Measurements from ENCODE around the gene RAB37. TPM values are rescaled to one million over a fixed set of nuclear protein-coding genes. Genes with fewer than 3 reads are reported as not detected.

The RAB37 gene, protein sequence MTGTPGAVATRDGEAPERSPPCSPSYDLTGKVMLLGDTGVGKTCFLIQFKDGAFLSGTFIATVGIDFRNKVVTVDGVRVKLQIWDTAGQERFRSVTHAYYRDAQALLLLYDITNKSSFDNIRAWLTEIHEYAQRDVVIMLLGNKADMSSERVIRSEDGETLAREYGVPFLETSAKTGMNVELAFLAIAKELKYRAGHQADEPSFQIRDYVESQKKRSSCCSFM
- 0.08 and 0.16 TPM in 2 replicates for polyA plus RNA-seq (2014; cell fraction: cytosol; rRNA removed)
- polyA plus RNA-seq (2014; cell fraction: nucleus; rRNA removed): 0.30 TPM in 2 replicates

DNA sequence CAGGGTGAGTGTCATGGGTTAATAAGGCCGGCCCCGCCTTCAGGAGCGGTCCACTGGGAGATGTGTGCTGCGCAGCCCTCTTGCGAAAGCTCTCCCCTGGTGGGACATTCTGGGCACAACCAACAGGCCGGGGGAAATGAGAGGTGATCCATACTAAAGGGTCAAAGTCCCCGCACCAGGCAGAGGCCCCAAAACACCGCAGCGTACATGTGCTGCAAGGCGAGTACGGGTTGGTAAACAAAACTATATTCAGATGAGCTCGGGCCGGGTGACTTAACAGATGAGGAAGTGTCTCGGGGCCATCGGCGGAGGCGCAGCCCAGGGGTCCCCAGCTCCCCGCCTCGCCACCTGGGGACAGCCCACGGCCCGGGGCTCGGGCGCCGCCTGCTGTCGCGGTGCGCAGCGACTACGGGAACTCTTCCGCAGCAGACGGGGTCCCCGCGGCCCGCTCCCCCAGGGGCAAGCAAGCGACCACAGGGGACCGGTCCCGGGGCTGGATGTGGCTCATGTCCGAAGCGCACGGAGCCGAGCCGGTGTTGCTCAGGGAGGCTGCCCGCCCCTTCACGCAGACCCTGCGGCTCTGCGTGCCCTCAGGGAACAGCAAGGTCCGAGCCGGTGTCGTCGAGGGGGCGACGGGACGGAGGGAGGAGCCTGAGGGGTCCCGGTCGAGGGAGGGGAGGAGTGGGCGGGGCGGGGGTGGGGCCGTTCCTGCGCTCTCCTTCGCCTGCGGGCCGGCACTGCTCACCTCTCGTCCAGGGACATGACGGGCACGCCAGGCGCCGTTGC lies at the start of gene RAB37:
TSS of gene RAB37 (plus strand) at position 744 of the 786 bp plus-strand sequence. CDS start at position 761, 17 bp downstream.
- no peak for DNase-seq (ENCODE audit: low spot score)

DNA sequence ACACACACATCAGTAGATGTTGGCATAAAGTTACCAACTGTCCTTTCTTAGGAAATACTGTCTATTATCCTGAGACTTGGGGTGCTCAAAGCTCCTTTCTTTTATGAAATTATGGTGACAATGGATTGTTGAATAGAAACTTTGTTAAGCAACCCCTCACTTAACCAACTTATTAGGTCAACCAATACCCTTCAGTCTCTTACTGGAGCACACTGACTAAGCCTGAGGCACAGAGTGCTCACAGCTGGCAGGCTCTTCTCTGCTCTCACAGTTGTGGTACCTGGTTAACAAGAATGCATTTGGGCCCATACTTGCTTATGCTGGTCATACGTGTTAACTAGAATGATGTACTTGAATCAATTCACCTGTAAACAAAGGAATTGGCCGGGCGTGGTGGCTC lies 49.2 kb upstream of the RAB37 start:
- no peak for DNase-seq (ENCODE audit: low spot score)

DNA sequence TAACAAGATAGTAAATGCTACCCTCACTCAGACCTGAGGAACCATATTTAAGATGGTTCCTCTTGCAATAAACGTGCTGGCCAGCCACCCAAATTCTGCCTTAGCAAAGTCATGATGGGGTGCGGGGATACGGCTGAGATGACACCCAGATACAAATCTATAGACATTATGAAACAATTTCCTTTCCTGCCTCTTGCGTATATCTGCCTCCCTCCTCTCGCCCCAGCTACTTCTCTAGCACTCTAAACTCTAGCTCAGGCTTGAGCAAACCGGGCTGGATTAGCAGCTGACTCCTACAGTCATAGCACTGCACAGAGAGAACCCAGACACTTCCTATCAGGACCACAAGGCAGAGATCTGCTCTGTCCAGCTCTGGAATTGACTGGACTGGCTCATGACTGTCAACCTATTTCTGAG lies 46.6 kb upstream of the RAB37 start:
- DNase-seq (ENCODE audit: low spot score): no peak

DNA sequence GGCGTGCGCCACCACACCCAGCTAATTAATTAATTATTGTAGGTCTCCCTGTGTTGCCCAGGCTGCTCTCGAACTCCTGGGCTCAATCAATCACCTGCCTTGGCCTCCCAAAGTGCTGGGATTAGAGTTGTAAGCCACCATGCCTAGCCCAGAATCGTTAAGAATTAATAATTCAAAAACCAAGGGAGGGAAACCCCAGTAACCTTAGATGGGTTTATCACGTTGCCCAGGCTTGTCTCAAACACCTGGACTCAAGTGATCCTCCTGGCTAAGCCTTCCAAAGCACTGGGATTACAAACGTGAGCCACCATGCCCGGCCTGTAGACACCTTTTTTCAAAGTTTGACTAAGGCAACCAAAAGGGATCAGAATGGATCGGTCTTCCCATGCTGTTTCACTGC lies 45.9 kb upstream of the RAB37 start:
- DNase-seq (ENCODE audit: low spot score): no peak

DNA sequence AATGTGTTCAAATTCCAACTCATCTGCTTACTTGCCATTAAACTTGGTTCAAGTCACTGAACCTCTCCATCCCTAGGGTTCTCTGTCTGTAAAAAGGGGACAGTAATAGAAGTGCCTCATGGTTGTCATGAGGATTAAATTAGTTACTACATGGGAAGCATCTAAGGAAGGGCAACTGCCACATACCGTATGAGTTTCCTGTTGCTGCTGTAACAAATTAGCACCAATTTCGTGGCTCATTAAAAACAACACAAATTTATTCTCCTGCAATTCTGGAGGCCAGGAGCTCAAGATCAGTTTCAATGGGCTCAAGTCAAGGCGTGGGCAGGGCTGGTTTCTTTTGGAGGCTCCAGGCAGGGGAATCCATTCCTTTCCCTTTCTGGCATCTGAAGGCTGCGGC lies 43.0 kb upstream of the RAB37 start:
- no peak for DNase-seq (ENCODE audit: low spot score)

DNA sequence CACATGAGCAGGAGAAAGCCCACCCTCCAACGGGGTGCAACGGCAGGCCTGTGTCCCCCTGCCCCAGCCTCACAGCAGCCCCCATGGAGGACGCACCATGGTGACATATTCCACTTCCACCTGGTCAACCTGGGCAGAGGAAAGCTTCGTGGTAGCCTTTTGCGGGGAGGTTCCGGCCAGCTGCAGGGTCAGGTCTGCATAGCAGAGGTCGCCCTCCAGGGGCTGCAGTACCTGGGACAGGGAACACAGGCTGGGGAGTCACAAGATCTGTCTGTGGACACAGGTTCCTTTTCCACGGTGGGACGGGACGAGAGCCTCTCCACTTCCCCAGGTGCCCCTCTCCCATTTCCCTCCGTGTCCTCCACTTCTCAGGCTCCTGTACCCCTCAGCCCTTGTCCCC lies 41.4 kb upstream of the RAB37 start:
- DNase-seq (ENCODE audit: low spot score): no peak

DNA sequence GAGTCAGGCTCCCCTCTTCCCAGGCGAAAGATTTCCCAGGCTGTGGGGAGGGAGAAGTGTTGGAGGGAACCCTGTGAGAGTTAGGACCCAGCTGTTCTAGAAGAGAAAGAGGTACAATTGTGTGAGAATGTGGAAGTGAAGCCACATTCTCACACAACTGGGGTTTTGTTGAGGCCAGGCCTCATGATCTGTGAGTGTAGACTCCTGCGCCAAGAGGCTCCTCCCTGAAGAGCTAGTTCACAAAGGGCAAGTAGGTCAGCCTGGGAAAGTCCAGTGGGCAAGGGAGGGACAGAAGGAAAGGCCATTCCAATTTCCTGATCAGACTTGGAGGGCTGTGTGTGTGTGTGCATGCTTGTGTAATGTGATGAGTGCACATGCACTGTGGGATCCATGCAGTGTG lies 39.5 kb upstream of the RAB37 start:
- no peak for DNase-seq (ENCODE audit: low spot score)

DNA sequence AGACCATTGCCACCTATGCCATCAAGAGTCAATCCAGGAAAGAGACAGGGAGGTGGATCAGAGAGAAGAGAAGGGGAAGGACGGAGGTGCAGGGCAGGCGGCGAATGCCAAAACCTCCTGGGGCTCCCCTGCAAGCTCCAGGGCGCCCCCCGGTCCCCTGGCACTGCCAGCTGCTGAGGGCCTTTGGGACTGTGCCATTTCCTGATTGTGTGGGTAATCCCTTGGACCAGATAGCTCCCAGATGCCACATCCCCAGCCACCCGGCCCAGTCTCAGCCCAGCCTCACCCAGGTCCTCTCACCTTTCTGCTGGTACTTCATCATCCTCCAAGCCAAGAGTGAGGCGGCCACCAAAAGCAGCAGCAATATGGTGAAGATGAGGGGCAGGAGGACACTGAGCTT lies 39.0 kb upstream of the RAB37 start:
- DNase-seq (ENCODE audit: low spot score): no peak

DNA sequence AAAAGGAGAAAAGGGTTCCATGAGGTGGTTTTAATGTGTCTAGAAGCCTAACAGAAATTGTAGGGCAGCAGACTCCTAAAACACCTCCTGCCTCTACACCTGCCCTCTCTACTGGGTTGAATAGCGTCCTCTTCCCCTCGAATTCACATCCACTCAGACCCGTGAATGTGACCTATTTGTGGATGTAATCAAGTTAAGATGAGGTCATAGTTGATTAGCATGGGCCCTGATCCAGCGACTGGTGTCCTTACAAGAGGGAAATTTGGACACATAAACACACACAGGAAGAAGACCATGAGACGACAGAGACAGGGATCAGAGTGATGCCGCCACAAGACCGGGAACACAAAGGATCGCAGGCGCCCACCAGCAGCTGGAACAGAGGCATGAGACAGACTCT lies 37.8 kb upstream of the RAB37 start:
- no peak for DNase-seq (ENCODE audit: low spot score)

DNA sequence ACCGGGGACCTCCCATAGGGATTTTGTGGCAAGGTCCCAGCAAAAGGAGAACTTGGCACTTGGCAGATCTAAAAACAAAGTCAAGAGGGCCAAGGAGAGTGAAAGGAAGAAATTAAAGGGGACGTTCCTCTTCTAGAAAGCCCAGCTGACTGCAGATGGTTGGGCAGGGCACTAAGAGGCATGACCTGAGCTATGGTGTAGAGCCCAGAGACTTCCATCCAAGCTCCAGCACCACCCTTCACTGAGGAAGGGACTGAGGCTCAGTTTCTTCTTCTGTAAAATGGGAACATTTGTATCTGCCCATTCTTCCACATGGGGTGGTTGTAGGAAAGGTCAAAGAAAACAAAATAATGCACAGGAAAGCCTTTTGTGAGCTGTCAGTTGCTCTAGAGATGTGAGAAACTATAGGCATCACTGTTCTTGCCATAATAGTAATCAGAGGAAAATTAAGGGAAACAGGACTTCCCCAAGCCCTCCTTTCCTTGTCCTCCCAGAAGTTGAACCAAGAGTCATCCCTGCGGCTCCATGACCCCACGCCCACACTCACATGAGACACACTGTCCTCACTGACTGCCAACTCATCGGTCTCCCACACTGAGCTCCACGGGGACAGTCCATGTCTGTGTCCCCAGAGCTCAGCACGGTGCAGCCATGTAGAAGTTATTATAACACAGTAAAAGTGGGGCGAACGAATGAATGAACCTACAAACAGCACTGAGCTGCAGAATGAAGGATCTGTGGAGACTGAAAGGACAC lies 34.8 kb upstream of the RAB37 start:
- no peak for DNase-seq (ENCODE audit: low spot score)

DNA sequence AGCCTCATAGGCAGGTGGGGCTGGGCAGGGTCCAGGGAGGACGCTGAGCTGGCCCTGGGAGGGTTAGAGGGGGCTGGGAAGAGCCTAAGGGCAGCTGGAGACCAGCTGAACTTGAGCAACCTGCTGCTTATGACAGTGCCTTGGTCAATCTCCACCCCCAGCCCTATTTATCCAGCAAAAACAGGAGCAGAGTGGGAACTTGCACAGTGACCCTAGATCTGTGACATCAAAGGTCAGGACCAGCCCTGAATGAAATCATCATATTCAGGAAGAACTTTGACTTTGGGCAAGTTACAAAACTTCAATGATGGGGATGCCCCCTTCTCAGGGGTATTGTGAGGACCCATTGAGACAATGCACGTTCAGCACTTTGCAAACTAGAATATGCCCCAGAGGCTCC lies 33.7 kb upstream of the RAB37 start:
- DNase-seq (ENCODE audit: low spot score): no peak

DNA sequence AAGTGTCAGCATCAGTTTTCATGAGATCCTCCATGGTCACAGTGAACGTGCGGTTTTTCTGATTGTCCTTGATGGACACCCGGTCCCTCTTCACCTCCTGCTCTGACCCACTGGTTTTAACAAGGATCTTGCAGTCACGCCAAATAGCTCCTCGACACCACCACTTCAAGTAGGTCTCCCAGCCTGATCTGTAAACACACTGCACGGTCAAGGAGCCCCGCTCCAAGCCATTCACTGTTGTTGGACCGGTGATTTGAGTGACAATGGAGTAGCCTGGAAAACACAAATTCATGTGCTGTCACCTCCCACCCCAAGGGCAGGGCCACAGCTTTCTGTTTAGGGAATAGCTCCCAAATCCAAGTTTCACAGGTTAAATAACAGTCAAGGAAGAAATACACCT lies 32.5 kb upstream of the RAB37 start:
- DNase-seq (ENCODE audit: low spot score): no peak

DNA sequence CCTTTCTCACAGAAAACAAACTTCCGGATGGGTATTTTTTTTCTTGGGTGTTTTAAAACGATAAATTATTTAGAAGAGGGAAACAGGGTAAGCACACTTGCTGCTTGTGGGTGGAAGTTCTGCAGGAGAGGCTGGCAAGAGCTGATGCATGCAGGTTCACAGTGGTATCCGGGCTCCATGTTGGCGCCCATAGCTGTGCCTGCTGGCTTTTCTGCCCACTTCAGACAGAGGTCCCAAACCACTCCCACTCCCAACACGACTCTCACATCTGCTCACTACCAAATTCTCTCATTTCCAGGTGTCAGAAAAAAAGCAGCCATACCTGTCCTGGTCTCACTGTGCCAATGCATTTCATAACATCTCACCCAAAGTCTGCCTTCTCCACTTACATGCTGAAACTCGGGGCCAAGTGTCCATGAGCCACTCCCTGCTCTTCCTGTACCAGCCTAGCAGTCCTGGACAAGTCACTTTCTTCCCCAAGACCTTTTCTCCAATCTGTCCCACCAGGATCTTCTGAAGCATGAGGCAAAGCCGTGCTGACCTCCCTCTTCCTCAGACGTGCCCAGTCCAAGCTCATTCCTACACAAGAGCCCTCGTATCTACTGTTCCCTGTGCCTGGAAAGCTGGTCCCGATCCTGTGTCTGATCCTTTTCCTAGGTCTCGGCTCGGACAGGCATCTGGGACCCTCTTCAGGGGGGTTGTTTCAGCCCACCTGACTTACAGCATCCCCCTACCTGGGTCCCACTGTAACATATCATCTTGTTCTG lies 25.8 kb upstream of the RAB37 start:
- DNase-seq (ENCODE audit: low spot score): no peak

DNA sequence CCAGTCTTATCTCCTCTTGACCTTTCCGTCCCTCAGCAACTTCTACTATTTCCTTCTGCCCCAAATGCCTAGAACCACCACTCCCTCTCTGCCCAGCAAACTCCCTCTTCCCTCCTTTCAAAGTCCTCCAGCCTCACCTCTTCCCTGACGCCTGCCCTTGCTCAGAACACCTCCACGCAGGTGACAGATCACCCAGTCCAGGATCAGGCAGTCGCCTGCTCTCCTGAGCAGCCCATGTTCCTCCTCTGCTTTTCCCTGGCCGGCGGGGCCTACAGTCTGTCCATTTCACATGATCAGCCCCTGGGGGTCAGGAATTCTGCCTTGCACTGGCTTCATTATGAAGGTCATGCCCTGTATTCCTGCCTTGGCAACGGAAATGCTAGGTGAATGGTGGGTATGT lies 24.8 kb upstream of the RAB37 start:
- DNase-seq (ENCODE audit: low spot score): no peak

DNA sequence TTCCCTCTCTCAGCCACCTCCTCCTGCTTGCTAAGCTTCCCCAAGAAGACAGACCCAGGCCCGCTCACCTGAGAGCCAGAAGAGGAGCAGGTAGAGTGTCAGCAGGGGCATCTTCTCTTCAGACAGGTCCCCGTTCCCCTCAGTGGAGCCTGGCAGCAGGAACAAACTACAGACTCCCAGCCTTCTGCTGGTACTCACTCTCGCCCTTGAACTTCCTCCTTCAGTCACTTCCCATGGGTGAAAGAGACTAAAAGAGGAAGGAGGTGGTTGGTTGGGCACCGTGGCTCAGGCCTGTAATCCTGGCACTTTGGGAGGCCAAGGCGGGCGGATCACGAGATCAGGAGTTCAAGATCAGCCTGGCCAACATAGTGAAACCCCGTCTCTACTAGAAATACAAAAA lies 24.3 kb upstream of the RAB37 start, which contains the start of gene CD300LF:
TSS of gene CD300LF (minus strand) at position 168 of the 400 bp plus-strand sequence. CDS start at position 111, 57 bp downstream.
- no peak for DNase-seq (ENCODE audit: low spot score)

DNA sequence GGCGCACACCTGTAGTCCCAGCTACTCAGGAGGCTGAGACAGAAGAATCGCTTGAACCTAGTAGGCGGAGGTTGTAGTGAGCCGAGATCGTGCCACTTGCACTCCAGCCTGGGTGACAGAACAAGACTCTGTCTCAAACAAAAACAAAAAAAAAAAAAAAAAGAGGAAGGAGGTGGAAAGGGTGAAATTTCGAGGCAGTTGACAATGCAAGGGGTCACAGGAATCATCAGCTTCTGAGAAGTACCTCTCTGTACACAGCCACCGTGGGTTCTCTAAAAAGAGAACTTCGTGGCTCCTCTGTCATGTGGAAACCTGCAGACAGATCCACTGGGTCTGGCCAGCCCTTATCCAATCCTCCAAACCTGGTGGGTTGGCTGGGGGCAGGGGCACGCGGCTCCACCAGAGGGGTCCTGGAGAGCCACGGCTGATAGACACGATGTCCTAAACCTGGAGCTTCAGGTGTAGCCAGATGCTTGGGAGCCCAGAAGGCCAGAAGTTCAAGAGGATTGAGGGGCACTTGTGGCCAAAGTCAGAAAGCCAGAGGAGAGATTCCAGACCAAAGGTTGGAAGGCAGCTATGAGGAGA lies 23.8 kb upstream of the RAB37 start:
- DNase-seq (ENCODE audit: low spot score): no peak

DNA sequence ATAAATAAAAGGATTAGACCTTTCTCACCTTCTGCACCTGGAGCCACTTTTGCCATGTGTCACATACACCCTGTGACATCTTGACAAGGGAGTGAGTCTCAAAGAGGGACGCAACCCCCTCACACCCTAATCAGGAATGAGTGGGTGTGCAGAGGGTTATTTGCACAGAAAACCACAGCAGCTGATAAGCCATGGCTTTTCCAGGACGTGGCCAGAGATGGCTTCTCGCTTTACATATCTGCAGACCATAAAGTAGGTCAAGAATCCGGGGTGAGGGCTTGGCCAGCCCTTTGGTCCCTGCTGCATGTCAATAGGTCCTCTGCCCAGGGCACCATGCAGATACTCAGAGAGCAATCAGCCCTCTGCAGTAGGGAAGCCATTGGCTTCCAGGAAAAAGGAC lies 21.9 kb upstream of the RAB37 start:
- DNase-seq (ENCODE audit: low spot score): no peak

DNA sequence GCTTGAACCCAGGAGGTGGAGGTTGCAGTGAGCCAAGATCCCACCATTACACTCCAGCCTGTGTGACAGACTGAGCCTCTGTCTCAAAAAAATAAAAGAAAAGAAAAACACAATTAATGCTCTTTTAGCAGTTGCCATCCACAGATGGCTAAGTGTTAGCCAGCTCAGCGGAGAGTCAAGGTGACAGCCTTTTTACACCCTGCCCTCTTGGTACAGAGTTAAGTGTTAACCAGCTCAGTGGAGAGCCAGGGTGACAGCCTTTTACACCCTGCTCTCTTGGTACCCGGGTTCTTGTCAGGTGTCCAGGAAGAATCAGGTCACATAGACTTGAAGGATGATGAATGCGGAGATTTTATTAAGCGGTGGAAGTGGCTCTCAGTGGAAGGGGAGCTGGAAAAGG lies 16.6 kb upstream of the RAB37 start:
- DNase-seq (ENCODE audit: low spot score): no peak

DNA sequence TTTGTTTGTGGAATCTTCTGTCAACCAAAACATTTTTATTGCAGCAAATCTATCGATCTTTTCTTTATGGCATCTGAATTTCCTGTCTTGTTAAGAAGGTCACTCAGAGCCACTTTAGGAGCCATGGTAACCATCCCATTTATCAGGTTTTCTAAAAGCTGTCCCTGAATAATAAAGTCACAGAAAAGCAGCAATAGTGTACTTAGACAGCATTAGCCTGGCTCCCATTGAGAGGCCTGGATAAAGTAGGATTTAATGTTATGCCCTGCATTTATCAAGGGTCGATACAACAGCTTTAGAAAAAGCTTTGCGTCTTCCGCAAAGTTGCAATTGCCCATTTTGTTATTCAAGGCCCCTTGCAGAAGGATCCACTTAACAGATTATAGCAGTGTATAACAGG lies 14.3 kb upstream of the RAB37 start:
- no peak for DNase-seq (ENCODE audit: low spot score)

DNA sequence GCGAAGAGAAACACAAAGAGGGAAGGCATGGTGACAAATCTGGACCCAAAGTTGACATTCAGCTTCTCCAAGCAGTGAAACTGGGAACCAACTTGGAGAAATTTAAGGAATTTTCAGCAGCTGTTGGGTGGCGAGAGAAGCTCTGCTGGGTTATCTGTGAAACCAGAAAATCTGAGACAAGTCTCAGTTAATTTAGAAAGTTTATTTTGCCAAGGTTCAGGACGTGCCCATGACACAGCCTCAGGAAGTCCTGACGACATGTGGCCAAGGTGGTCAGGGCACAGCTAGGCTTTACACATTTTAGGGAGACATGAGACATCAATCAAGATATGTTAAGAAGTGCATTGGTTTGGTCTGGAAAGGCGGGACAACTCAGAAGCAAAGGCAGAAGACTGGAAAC lies 13.2 kb upstream of the RAB37 start:
- no peak for DNase-seq (ENCODE audit: low spot score)

DNA sequence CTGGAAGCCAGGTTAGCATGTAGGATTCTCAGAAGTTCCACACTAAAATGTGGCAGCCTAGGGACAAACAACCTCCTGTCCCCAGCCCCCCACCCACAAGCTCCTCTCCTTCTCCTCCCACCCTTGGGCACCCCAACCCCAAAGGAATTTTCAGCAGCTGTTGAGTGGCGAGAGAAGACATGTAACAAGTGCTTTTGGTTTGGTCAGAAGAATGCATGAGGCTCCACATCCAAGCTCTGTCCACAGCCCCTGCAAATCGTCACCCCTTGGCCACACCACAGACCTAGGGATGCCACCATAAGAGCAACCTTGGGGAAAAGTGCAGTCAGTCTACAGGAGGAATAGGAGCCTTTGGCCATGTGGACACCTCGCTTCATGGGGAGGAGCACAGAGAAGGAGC lies 11.9 kb upstream of the RAB37 start:
- DNase-seq (ENCODE audit: low spot score): no peak
